Neural progenitor cell (in vitro differentiated cells): ENCODE results near the gene SLMAP.

Experiments
- EZH2 ChIP-seq: fragments of 200-600 bp; sonication (generic); IDR thresholded peaks from 2 replicates; pipeline ENCODE4 v1.6.1; 2017; ENCODE audit warnings: antibody characterized with exemption, mild to moderate bottlenecking, moderate library complexity
- TF ChIP-seq, protein P1 (sequence below): fragments of 200-600 bp; sonication (generic); IDR thresholded peaks from 2 replicates; pipeline ENCODE4 v1.5.1; 2017; ENCODE audit warnings: antibody characterized with exemption, mild to moderate bottlenecking

DNA sequence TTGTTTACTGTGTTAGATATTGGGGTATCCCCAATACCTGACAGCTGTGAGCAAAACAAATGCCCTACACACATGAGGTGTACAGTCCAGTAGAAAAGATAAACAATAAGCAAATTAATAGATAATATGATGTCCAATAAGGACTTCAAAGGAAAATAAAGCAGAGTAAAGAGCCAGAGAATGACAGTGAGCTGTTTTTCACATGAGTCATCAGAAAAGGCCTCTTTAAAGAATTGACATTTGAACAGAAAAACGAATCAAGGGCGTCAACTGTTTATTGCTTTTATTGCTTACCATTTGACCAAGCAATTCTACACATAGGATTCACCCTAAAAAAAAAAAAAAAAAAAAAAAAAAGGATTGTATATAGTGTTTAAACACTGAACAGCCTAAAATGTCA lies 155.5 kb downstream of the SLMAP start:
- TF ChIP-seq, protein P1, sequence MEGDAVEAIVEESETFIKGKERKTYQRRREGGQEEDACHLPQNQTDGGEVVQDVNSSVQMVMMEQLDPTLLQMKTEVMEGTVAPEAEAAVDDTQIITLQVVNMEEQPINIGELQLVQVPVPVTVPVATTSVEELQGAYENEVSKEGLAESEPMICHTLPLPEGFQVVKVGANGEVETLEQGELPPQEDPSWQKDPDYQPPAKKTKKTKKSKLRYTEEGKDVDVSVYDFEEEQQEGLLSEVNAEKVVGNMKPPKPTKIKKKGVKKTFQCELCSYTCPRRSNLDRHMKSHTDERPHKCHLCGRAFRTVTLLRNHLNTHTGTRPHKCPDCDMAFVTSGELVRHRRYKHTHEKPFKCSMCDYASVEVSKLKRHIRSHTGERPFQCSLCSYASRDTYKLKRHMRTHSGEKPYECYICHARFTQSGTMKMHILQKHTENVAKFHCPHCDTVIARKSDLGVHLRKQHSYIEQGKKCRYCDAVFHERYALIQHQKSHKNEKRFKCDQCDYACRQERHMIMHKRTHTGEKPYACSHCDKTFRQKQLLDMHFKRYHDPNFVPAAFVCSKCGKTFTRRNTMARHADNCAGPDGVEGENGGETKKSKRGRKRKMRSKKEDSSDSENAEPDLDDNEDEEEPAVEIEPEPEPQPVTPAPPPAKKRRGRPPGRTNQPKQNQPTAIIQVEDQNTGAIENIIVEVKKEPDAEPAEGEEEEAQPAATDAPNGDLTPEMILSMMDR, result no peak
- TF ChIP-seq EZH2, result no peak
